SK-N-SH treated with all-trans-retinoic acid at 6 μM for 48 hours (cell line): Measurements from ENCODE around the gene COPS9.

Source experiments
- ATAC-seq: fragments of 200-7000 bp; cut with Tn5 transposase; 3 replicates; pipeline ENCODE4 v1.9.1; 2020; ENCODE audit warnings: mild to moderate bottlenecking, moderate library complexity
- ARNTL ChIP-seq: fragments of 450-650 bp; formaldehyde crosslinking; IDR thresholded peaks from 2 replicates; pipeline ENCODE4 v1.5.0; 2020; ENCODE audit warnings: low read depth, mild to moderate bottlenecking, moderate library complexity, borderline replicate concordance
- BACH2 ChIP-seq: fragments of 250-450 bp; sonication (Bioruptor Pico); IDR thresholded peaks from 2 replicates; pipeline ENCODE4 v1.9.0; 2021; ENCODE audit warnings: mild to moderate bottlenecking, borderline replicate concordance
- CSDC2 ChIP-seq: fragments of 250-450 bp; sonication (Bioruptor Pico); IDR thresholded peaks from 2 replicates; pipeline ENCODE4 v1.5.0; 2020; ENCODE audit warnings: mild to moderate bottlenecking, moderate library complexity
- ESRRG ChIP-seq: fragments of 250-450 bp; sonication (Bioruptor Pico); IDR thresholded peaks from 2 replicates; pipeline ENCODE4 v1.6.1; 2021; ENCODE audit warnings: mild to moderate bottlenecking
- GLIS3 ChIP-seq: fragments of 250-450 bp; sonication (Bioruptor Pico); IDR thresholded peaks from 2 replicates; pipeline ENCODE4 v1.5.0; 2020; ENCODE audit warnings: mild to moderate bottlenecking, moderate library complexity
- ISL1 ChIP-seq: fragments of 250-450 bp; sonication (Bioruptor Pico); IDR thresholded peaks from 2 replicates; pipeline ENCODE4 v2.1.2; 2022; ENCODE audit warnings: mild to moderate bottlenecking, moderate library complexity
- OSR1 ChIP-seq: fragments of 250-450 bp; sonication (Bioruptor Pico); IDR thresholded peaks from 2 replicates; pipeline ENCODE4 v1.8.0; 2022; ENCODE audit warnings: moderate library complexity, mild to moderate bottlenecking, inconsistent platforms
- PPARA ChIP-seq: fragments of 250-450 bp; sonication (Bioruptor Pico); IDR thresholded peaks from 2 replicates; pipeline ENCODE4 v1.5.0; 2020; ENCODE audit warnings: mild to moderate bottlenecking, borderline replicate concordance
- RARB ChIP-seq: fragments of 250-450 bp; sonication (Bioruptor Pico); IDR thresholded peaks from 2 replicates; pipeline ENCODE4 v1.8.0; 2021; ENCODE audit warnings: mild to moderate bottlenecking, moderate library complexity
- SNAI2 ChIP-seq: fragments of 250-450 bp; sonication (Bioruptor Pico); IDR thresholded peaks from 2 replicates; pipeline ENCODE4 v1.5.0; 2020; ENCODE audit warnings: mild to moderate bottlenecking, moderate library complexity
- TCF4 ChIP-seq: fragments of 250-450 bp; sonication (Bioruptor Pico); IDR thresholded peaks from 2 replicates; pipeline ENCODE4 v1.8.0; 2021; ENCODE audit warnings: mild to moderate bottlenecking, moderate library complexity, borderline replicate concordance
- TOX ChIP-seq: fragments of 250-450 bp; sonication (Bioruptor Pico); IDR thresholded peaks from 2 replicates; pipeline ENCODE4 v1.8.0; 2021; ENCODE audit warnings: mild to moderate bottlenecking, moderate library complexity, borderline replicate concordance
- ZC3H10 ChIP-seq: fragments of 250-450 bp; sonication (Bioruptor Pico); IDR thresholded peaks from 2 replicates; pipeline ENCODE4 v1.5.1; 2021; ENCODE audit warnings: mild to moderate bottlenecking, moderate library complexity
- ZFP3 ChIP-seq: fragments of 250-450 bp; sonication (Bioruptor Pico); IDR thresholded peaks from 2 replicates; pipeline ENCODE4 v1.5.0; 2020; ENCODE audit warnings: mild to moderate bottlenecking, moderate library complexity
- ZFP30 ChIP-seq: fragments of 450-650 bp; formaldehyde crosslinking; IDR thresholded peaks from 2 replicates; pipeline ENCODE4 v1.5.0; 2022; ENCODE audit warnings: mild to moderate bottlenecking, moderate library complexity
- ZNF565 ChIP-seq: fragments of 450-650 bp; formaldehyde crosslinking; conservative IDR thresholded peaks from 2 replicates; pipeline ENCODE4 v1.5.0; 2020; ENCODE audit warnings: low read depth, mild to moderate bottlenecking, moderate library complexity
- ZNF70 ChIP-seq: fragments of 450-650 bp; formaldehyde crosslinking; IDR thresholded peaks from 2 replicates; pipeline ENCODE4 v1.5.0; 2020; ENCODE audit warnings: mild to moderate bottlenecking, moderate library complexity
- ZNF8 ChIP-seq: fragments of 450-650 bp; formaldehyde crosslinking; IDR thresholded peaks from 2 replicates; pipeline ENCODE4 v1.5.0; 2020; ENCODE audit warnings: mild to moderate bottlenecking, moderate library complexity
- TF ChIP-seq, protein P1 (sequence below): fragments of 250-450 bp; sonication (Bioruptor Pico); IDR thresholded peaks from 2 replicates; pipeline ENCODE4 v1.5.1; 2021; ENCODE audit warnings: mild to moderate bottlenecking, moderate library complexity
- TF ChIP-seq, protein P2 (sequence below): fragments of 250-450 bp; sonication (Bioruptor Pico); IDR thresholded peaks from 2 replicates; pipeline ENCODE4 v1.5.0; 2020; ENCODE audit warnings: mild to moderate bottlenecking, moderate library complexity
- TF ChIP-seq, protein P3 (sequence below): fragments of 250-450 bp; sonication (Bioruptor Pico); IDR thresholded peaks from 2 replicates; pipeline ENCODE4 v1.8.0; 2020; ENCODE audit warnings: mild to moderate bottlenecking, moderate library complexity, borderline replicate concordance
- TF ChIP-seq, protein P4 (sequence below): fragments of 250-450 bp; sonication (Bioruptor Pico); IDR thresholded peaks from 2 replicates; pipeline ENCODE4 v1.8.0; 2021; ENCODE audit warnings: low read depth, mild to moderate bottlenecking, moderate library complexity, borderline replicate concordance

The COPS9 gene

DNA sequence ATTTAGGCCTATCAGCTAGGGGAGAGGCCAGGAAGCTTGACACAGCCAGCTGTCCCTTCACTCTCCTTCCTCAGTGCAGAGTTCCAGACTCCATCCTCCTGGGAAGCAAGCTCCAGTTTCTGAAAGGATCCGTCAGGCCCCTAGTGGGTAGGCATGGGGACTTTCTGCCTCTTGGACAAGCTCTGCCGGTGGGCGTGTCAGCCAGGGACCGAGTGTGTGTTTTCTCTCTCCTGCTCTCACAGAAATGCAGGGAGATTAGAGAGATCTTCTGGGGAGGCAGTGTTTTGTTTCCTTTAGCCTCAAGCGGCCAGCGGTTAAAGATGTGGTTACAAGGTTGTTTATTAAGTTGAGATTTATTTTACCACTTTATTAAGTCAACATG, 34.2 kb upstream of the COPS9 start:
- no peak for ATAC-seq
- TF ChIP-seq ZC3H10 (CRISPR knock-in tag), result no peak
- no peak for TF ChIP-seq TOX
- no peak for TF ChIP-seq ESRRG (CRISPR knock-in tag)
- no peak for TF ChIP-seq PPARA (CRISPR knock-in tag)
- no peak for TF ChIP-seq RARB (CRISPR knock-in tag)
- TF ChIP-seq ZFP30 (CRISPR knock-in tag), result no peak
- TF ChIP-seq BACH2 (CRISPR knock-in tag), result no peak
- TF ChIP-seq CSDC2 (CRISPR knock-in tag), result no peak
- TF ChIP-seq, protein P1, sequence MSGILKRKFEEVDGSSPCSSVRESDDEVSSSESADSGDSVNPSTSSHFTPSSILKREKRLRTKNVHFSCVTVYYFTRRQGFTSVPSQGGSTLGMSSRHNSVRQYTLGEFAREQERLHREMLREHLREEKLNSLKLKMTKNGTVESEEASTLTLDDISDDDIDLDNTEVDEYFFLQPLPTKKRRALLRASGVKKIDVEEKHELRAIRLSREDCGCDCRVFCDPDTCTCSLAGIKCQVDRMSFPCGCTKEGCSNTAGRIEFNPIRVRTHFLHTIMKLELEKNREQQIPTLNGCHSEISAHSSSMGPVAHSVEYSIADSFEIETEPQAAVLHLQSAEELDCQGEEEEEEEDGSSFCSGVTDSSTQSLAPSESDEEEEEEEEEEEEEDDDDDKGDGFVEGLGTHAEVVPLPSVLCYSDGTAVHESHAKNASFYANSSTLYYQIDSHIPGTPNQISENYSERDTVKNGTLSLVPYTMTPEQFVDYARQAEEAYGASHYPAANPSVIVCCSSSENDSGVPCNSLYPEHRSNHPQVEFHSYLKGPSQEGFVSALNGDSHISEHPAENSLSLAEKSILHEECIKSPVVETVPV (CRISPR knock-in tag), result no peak
- TF ChIP-seq ARNTL, result no peak
- no peak for TF ChIP-seq ISL1
- TF ChIP-seq ZNF8 (CRISPR knock-in tag), result no peak
- no peak for TF ChIP-seq ZNF565 (CRISPR knock-in tag)
- TF ChIP-seq SNAI2, result no peak
- TF ChIP-seq, protein P2, sequence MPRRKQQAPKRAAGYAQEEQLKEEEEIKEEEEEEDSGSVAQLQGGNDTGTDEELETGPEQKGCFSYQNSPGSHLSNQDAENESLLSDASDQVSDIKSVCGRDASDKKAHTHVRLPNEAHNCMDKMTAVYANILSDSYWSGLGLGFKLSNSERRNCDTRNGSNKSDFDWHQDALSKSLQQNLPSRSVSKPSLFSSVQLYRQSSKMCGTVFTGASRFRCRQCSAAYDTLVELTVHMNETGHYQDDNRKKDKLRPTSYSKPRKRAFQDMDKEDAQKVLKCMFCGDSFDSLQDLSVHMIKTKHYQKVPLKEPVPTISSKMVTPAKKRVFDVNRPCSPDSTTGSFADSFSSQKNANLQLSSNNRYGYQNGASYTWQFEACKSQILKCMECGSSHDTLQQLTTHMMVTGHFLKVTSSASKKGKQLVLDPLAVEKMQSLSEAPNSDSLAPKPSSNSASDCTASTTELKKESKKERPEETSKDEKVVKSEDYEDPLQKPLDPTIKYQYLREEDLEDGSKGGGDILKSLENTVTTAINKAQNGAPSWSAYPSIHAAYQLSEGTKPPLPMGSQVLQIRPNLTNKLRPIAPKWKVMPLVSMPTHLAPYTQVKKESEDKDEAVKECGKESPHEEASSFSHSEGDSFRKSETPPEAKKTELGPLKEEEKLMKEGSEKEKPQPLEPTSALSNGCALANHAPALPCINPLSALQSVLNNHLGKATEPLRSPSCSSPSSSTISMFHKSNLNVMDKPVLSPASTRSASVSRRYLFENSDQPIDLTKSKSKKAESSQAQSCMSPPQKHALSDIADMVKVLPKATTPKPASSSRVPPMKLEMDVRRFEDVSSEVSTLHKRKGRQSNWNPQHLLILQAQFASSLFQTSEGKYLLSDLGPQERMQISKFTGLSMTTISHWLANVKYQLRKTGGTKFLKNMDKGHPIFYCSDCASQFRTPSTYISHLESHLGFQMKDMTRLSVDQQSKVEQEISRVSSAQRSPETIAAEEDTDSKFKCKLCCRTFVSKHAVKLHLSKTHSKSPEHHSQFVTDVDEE, result no peak
- TF ChIP-seq, protein P3, sequence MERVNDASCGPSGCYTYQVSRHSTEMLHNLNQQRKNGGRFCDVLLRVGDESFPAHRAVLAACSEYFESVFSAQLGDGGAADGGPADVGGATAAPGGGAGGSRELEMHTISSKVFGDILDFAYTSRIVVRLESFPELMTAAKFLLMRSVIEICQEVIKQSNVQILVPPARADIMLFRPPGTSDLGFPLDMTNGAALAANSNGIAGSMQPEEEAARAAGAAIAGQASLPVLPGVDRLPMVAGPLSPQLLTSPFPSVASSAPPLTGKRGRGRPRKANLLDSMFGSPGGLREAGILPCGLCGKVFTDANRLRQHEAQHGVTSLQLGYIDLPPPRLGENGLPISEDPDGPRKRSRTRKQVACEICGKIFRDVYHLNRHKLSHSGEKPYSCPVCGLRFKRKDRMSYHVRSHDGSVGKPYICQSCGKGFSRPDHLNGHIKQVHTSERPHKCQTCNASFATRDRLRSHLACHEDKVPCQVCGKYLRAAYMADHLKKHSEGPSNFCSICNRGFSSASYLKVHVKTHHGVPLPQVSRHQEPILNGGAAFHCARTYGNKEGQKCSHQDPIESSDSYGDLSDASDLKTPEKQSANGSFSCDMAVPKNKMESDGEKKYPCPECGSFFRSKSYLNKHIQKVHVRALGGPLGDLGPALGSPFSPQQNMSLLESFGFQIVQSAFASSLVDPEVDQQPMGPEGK (CRISPR knock-in tag), result no peak
- no peak for TF ChIP-seq TCF4 (CRISPR knock-in tag)
- no peak for TF ChIP-seq GLIS3 (CRISPR knock-in tag)
- TF ChIP-seq, protein P4, sequence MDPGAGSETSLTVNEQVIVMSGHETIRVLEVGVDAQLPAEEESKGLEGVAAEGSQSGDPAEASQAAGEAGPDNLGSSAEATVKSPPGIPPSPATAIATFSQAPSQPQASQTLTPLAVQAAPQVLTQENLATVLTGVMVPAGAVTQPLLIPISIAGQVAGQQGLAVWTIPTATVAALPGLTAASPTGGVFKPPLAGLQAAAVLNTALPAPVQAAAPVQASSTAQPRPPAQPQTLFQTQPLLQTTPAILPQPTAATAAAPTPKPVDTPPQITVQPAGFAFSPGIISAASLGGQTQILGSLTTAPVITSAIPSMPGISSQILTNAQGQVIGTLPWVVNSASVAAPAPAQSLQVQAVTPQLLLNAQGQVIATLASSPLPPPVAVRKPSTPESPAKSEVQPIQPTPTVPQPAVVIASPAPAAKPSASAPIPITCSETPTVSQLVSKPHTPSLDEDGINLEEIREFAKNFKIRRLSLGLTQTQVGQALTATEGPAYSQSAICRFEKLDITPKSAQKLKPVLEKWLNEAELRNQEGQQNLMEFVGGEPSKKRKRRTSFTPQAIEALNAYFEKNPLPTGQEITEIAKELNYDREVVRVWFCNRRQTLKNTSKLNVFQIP, result no peak

DNA sequence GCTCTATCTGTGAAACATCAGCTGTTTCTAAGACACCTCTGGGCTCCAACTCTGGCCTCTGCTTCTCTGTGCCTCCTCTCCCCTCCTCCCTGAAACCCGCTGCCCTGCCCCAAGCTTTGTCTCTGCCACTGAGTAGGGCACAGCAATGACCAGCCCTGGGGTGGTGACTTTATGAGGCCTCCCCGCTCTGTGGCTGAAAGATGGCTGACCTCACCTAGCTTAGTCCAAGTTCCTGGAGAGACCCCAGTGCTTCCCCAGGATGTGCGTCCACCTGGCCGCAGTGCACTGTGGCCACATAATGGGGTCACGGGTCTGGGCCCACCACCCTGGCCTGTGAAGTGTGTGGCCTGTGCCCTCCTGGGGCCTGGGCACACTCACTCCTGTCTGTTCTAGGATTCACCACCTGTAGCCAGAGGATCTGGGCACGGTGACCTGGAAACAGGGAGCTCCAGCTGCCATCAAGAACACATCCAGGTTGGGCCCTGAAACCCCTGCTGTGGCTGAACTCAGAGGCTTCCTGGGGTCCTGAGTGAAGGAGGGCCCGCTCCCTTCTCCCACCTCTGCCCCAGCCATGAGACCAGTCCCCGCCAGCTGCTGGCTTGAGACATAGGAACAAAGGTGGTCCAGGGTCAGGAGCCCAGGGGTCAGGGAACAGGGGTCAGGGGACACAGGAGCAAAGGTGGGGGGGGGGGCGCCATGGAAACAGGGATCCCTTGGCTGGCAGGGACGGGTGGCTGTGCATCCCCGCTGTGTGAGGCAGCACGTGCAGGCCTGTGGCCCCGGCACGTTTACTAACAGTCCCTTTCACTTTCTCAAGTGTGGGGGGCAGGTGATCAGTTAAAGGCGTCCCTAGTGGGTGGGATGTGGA, 33.6 kb upstream of the COPS9 start:
- no peak for TF ChIP-seq RARB (CRISPR knock-in tag)
- TF ChIP-seq ZNF70 (CRISPR knock-in tag), result no peak
- TF ChIP-seq ZNF8 (CRISPR knock-in tag), result no peak
- no peak for TF ChIP-seq ZFP30 (CRISPR knock-in tag)
- TF ChIP-seq BACH2 (CRISPR knock-in tag), result no peak
- TF ChIP-seq ESRRG (CRISPR knock-in tag), result no peak
- no peak for TF ChIP-seq ARNTL
- TF ChIP-seq, protein P4, result no peak
- TF ChIP-seq, protein P1 (CRISPR knock-in tag), result no peak
- TF ChIP-seq OSR1 (CRISPR knock-in tag), result no peak
- no peak for TF ChIP-seq PPARA (CRISPR knock-in tag)
- TF ChIP-seq ZFP3, result no peak
- no peak for TF ChIP-seq TOX
- TF ChIP-seq TCF4 (CRISPR knock-in tag), result no peak
- no peak for TF ChIP-seq ZNF565 (CRISPR knock-in tag)
- TF ChIP-seq CSDC2 (CRISPR knock-in tag), result no peak
- TF ChIP-seq ISL1, result no peak
- ATAC-seq, result no peak
